ENCODE results near the gene BYSL. TPM values are rescaled to one million over a fixed set of nuclear protein-coding genes. Genes with fewer than 3 reads are reported as not detected.

Gene BYSL
- total RNA-seq, 1 experiment from 2014 or later = 50.8 TPM

- peaks cover 4% of the 10 kb centered on the region; the same call in 1 of the 2 replicates for H3K9me3 Mint-ChIP-seq
- ChIA-PET POLR2A (no interaction called here), CTCF (no interaction called here)
- no peak for ATAC-seq
- peaks cover 29% of the 10 kb centered on the region for H3K4me1 Mint-ChIP-seq
- TF ChIP-seq ZNF219 (CRISPR knock-in tag; IDR thresholded peaks at IDR 0.05; ENCODE audit: borderline replicate concordance) (no peak), ATF2 (CRISPR knock-in tag; IDR thresholded peaks at IDR 0.05; ENCODE audit: borderline replicate concordance, low read depth) (no peak), ZNF263 (CRISPR knock-in tag; IDR thresholded peaks at IDR 0.05; ENCODE audit: low read depth) (no peak), NR1H2 (CRISPR knock-in tag; IDR thresholded peaks at IDR 0.05) (no peak), TEAD4 (CRISPR knock-in tag; IDR thresholded peaks at IDR 0.05) (no peak), ZNF396 (CRISPR knock-in tag; IDR thresholded peaks at IDR 0.05; ENCODE audit: borderline replicate concordance) (no peak), ATF3 (CRISPR knock-in tag; conservative IDR thresholded peaks at IDR 0.05) (no peak)
- H3K27ac Mint-ChIP-seq = no peak overlapping the region
- DNase-seq (ENCODE audit: low spot score) = no peak
- no peak overlapping the region for H3K4me3 Mint-ChIP-seq
- H3K36me3 Mint-ChIP-seq = no peaks in the 10 kb centered on the region
- no peaks in the 10 kb centered on the region for H3K27me3 Mint-ChIP-seq (ENCODE audit: low read depth)
Measured at GRCh38 chr6:41970436-41970846, 49.1 kb downstream of the BYSL start.

GRCh38 chr6:41972826-41973225 is 51.5 kb downstream of the BYSL start:
- Mint-ChIP-seq H3K9me3 (no peaks in the 10 kb centered on the region), H3K36me3 (no peaks in the 10 kb centered on the region), H3K27me3 (ENCODE audit: low read depth) (no peaks in the 10 kb centered on the region; the same call in 1 of the 2 replicates), H3K4me3 (no peak overlapping the region), H3K4me1 (peaks cover 6% of the 10 kb centered on the region), H3K27ac (no peak overlapping the region)
- TF ChIP-seq RORB (CRISPR knock-in tag; IDR thresholded peaks at IDR 0.05) (no peak), ZNF512 (CRISPR knock-in tag; IDR thresholded peaks at IDR 0.05; ENCODE audit: borderline replicate concordance) (no peak), TEAD1 (CRISPR knock-in tag; IDR thresholded peaks at IDR 0.05) (no peak)
- DNase-seq (ENCODE audit: low spot score) (no peak), ATAC-seq (no peak)
- CTCF ChIA-PET = no interaction called here
- POLR2A ChIA-PET = no interaction called here

GRCh38 chr6:41974281-41974825 is 53.1 kb downstream of the BYSL start:
- CTCF ChIA-PET = no interaction called here
- TF ChIP-seq FOXP1 (CRISPR knock-in tag; IDR thresholded peaks at IDR 0.05; ENCODE audit: borderline replicate concordance) (no peak), ATF6 (CRISPR knock-in tag; IDR thresholded peaks at IDR 0.05) (no peak), ZMAT4 (CRISPR knock-in tag; IDR thresholded peaks at IDR 0.05) (no peak), HMGA2 (CRISPR knock-in tag; IDR thresholded peaks at IDR 0.05) (no peak), ZNF423 (CRISPR knock-in tag; IDR thresholded peaks at IDR 0.05) (no peak), NFATC4 (CRISPR knock-in tag; IDR thresholded peaks at IDR 0.05) (no peak), NFE2L1 (CRISPR knock-in tag; IDR thresholded peaks at IDR 0.05) (no peak), ZNF512 (CRISPR knock-in tag; IDR thresholded peaks at IDR 0.05; ENCODE audit: borderline replicate concordance) (no peak), EMX1 (CRISPR knock-in tag; IDR thresholded peaks at IDR 0.05) (no peak), RELA (CRISPR knock-in tag; IDR thresholded peaks at IDR 0.05; ENCODE audit: borderline replicate concordance) (no peak)
- Mint-ChIP-seq H3K36me3 (no peaks in the 10 kb centered on the region), H3K4me1 (peaks cover 3% of the 10 kb centered on the region; the same call in 1 of the 2 replicates), H3K27ac (no peak overlapping the region), H3K9me3 (no peaks in the 10 kb centered on the region), H3K4me3 (no peak overlapping the region), H3K27me3 (ENCODE audit: low read depth) (no peaks in the 10 kb centered on the region; the same call in 1 of the 2 replicates)
- DNase-seq (ENCODE audit: low spot score) = no peak
- POLR2A ChIA-PET = interaction anchor here (0.6 kb wide), 1 partner anchor 16 kb away, joined by 3 read pairs; no protein-coding TSS in a partner anchor
- ATAC-seq = no peak
